ENCODE data around the gene FGF13.

Gene FGF13

DNA sequence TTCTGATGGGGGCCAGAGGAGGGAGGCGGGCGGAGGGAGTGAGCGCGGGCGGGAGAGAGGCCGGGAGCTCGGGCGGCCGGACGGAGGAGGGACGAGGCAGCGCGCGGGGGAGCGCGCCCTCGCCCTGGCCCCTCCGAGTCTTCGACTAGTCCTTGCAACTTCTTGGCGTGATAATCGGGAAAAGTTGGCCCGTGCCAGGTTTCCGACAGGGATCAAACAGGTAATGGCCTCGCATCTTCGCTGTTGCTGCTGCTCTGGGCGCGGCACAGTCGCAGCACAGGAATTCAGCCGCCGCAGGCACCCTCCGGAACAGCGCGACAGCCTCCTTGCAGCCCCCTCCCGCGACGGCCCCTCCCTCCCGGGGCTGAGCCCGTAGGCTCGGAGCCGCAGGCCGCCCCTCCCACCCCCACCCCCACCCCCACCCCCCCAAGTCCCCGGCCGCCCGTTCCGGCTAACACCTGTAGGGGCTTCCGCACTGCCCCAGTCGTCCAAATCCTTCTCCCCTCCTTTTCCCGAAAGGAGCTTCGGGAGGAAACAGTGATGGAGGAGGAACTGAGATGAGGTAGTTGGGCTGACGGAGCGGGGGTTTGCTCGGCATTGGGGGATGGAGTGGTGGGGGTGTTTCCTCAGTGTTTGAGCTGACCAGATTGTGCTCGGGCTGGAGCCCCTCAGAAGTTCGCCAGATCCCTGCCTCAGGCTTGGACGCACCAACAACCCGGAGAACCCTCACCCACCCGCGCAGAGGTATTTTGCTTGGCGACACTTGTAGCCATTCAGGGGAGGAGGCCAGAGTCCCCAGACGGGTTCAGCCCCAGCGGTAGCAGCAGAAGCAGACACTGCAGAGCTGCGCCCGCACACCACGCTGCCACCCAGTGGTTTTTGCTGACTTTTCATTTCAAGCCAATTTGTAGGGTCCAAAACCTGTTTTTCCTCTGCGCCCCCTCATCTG is at the start of gene FGF13:
FGF13 (minus strand) TSS at position 319 of the 949 bp plus-strand sequence. CDS start 714 bp downstream, outside the sequence.
- DNase-seq (ENCODE audit: low spot score): no peak

DNA sequence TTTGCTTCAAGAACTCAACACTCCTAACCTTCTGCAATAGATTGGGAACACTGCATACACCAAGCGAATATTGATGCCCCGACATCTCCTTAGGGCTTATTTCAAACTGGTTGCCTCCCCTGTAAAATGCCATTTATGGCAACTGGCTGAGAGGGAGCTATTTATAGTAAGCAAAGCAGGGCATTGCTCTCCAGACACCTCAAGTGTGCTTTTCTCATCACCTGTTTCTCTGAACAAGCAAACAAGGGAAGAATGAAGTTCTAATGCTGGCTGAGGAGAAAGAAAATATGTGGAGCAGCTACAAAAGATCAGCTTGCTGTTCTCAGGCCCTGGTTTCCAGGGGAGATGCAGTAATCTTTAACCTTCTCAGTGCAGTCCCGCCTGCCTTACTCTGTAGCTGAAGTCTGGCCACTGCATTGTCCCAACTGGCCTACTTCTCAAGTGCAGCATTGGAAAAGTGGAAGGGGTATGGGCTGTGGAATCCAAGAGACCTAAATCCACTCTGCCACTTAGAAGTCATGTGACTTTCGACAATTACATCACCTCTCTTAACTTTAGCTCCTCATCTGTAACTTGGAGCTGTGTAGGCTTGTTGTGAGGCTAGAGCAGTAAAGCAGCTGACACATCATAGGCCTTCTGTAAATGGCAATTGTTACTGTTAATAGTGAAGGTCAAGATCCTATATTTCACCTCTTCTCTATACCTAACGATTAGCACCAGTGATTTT is 47.9 kb upstream of the FGF13 start:
- no peak for DNase-seq (ENCODE audit: low spot score)

- DNase-seq (ENCODE audit: low spot score): no peak
Measured at GRCh38 chrX:138756234-138756633, 44.7 kb upstream of the FGF13 start.

DNA sequence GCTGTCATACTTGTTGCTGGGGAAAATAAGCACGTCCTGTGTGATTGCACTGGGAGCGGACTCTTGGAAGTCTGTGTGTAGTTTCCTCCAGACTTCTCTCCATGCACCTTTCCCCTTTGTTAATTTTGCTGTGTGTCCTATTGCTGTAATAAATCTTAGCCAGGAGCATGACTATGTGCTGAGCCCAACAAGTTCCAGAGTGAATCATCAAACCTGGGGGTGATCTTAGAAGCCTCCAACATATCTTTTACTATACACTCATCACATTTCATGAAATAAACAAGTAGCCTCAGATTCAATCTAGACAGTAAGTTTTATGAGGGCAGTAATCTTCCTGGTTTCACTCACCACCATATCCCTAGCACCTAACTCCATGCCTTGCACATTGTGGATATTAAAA is 43.3 kb upstream of the FGF13 start:
- DNase-seq (ENCODE audit: low spot score): no peak

GRCh38 chrX:138748480-138748879 is 37.0 kb upstream of the FGF13 start:
- no peak for DNase-seq (ENCODE audit: low spot score)

DNA sequence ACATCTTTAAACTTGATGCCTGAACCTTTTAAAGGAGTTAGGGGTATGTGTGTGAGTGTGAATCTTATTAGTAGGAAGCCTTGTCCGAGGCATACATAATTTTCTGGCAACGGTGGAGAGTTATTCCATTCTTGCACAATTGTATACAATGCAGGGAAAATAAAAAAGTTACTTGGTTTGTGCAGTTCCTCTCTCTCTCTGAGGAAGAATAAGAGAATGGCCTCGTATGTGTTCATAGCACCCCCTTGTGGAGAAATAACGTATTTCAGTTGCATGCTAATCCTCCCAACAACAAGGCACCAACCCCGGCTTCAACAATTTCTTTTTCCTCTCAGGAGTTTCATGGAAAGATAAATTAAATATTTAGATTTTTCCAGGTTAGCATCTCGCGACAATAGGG is 33.7 kb upstream of the FGF13 start:
- DNase-seq (ENCODE audit: low spot score): peak; percentile 3

DNA sequence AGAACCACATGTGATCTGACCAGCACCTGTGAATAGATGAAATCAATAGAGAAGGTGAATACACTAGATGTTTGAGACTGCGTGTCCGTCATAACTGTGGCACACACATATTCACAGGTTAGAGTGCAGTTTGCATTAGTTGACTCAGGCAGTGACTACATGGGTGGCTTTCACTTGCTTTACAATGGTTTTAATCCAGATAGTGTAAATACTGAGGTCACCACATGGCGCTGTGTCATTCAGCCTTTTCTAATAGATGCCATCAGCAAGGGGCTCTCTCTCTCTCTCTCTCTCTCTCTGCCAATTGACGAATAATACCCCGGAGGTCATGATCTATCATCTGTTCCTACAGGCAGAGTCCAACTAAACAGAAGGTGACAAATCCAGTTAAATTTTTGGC is 30.7 kb upstream of the FGF13 start:
- no peak for DNase-seq (ENCODE audit: low spot score)

DNA sequence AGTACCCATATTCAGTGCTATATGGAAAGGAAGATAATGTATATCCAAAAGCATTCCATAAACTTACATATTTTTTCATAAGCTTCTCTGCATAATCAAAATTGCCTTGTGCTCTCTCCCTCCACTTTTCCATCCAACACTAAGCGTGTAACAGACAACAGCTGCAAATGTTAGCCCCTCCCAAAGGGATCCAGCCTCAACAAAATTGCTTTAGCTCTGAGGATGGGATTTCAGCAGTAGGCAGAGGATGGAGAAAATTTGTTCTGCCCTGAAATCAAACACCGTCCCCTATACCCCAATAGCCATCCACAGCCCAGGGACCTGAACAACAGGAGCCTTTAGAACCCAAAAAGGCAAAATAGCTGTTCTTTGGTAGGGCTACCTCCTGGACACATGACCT is 28.8 kb upstream of the FGF13 start:
- DNase-seq (ENCODE audit: low spot score): no peak

DNA sequence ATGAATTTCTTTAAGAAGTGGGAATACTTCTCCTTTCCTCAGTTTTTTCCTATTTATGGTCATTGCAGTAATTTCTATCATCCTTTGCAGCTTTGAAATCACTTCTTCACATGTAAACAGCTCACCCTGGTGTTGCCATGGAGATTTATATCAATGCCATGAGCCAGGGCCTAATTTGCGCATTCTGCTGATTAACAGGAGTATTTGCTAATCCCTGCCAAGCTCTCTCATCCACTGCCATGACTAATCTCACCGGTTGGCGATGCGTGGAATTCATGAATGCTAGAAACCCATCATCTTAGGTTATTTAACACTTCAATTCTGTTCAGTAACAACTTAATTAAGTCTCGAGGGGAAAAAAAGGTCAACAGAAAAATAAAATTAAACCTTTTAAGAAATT is 11.8 kb upstream of the FGF13 start:
- no peak for DNase-seq (ENCODE audit: low spot score)

- no peak for DNase-seq (ENCODE audit: low spot score)
Measured at GRCh38 chrX:138719396-138719795, 7.9 kb upstream of the FGF13 start.

GRCh38 chrX:138718941-138719340 is 7.4 kb upstream of the FGF13 start:
- no peak for DNase-seq (ENCODE audit: low spot score)

DNA sequence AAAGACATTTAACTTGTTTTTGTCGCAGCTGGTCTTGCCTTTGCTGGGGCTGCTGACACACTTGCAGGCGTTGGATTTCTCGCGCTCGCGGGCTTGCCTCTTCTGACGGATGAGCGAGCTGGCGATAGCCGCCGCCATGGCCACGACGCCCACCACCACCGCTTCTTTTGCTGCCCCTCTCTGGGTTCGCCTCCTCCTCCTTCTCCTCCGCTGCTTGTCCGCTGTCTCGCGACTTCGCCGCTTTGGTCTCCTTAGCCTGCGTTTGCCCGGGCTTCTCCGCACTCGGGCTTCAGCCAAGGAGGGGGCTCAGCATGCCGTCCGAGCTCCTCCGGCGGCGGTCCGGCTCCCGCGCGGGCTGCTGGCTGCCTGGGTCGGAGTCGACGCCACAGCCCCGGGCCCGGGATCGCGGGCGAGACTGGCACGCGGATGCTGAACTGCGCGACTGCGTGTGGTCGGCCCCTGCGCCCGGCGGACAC is 613 bp downstream of the FGF13 start:
- DNase-seq (ENCODE audit: low spot score): no peak

DNA sequence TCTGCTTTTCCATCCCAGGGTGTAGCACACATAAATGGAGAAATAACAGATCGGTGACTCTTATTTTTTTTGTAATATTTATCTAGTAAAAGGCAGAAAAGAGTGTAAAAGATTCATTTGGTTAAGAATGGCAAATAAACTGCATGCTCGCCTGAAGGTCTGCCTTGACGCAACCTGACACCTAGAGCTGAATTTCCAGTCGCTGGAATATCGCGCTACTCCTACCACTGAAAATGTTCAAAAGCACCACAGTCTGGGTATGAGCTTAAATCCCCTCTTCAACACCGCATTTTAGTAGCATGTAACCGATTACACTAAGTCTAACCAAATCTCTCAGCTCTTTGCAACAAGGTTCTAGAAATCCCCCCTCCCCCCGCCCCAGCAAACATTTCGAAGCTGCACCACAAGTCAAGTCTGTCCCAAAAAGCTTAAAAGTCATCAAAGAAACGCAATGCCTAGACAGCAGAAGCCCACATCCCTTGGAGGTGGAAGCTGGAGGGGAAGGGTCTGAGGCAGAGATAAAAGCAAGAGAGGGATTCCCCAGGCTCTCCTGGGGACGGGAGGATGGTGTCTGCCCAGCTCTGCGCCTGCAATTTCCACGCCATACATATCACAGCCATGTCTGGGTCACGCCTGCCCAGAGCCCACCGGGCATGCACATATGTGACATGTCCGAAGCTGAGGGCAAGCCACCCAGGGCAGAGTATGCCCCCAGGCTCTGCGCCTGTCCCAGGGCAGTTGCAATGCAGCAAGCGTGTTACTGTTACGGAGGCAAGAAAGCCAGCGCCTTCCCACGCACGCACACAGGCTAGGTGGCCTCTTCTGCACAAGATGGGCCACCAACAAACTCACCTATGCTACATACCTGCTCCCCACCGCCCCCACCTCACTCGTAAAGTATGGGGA is 1.4 kb downstream of the FGF13 start:
- no peak for DNase-seq (ENCODE audit: low spot score)

GRCh38 chrX:138708268-138708667 is 3.2 kb downstream of the FGF13 start:
- DNase-seq (ENCODE audit: low spot score): no peak

DNA sequence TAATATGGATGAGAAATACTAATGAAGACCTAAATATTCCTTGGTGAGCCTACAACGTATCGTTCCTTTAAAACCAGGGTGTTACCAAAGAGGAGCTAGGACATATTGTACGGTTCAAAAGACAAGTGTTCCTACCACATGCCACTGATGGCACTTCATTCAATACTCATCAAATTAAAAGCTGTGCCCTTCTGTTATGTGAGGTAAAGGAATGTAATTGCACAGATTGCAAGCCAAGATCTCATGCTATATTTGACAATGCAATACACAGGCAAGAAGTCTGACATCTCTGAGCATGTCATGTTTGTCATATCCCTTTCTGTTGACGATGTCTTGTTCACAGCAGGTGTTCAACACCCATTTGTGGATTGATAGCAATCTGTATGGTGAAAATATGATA is 6.9 kb downstream of the FGF13 start:
- no peak for DNase-seq (ENCODE audit: low spot score)

DNA sequence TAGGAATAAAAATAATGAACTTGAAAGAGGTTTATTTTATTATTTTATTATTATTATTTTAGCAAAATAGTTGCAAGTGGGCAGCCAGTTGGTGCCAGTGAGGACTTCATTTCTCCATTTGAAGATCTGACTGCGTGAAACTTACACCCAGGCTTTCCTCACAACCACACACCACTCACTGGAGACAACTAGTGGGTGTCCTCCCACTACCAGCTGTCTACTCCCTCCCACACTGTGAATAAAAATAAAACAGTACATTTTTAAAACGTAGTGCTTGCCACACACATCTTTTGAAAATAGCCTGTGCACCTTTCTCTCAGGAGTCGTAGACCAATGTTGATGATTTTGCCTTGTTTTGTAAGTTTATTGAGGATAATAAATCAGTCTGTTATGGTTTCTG is 7.4 kb downstream of the FGF13 start:
- no peak for DNase-seq (ENCODE audit: low spot score)

- DNase-seq (ENCODE audit: low spot score): no peak
Measured at GRCh38 chrX:138692591-138692990, 18.9 kb downstream of the FGF13 start.

- no peak for DNase-seq (ENCODE audit: low spot score)
Measured at GRCh38 chrX:138691186-138691585, 20.3 kb downstream of the FGF13 start.

DNA sequence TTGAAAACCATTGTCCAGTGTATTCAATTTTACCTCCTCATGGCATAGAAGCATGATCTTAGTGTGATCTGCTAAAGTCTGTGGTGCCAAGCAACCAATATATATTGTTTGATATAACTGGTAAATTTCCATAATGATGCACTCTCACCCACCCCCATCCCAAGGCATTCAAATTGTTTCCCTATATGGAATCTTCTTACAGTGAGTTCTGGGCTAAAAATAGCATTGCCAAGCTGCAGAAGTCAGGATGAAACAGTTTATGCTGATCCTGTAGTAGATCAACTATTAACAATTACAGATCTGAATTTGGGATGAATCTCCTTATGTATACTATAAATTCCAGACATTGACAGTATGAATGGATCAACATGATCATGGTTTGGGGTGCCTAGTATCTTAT is 20.9 kb downstream of the FGF13 start:
- no peak for DNase-seq (ENCODE audit: low spot score)

GRCh38 chrX:138683600-138683999 is 27.9 kb downstream of the FGF13 start:
- DNase-seq (ENCODE audit: low spot score): no peak

DNA sequence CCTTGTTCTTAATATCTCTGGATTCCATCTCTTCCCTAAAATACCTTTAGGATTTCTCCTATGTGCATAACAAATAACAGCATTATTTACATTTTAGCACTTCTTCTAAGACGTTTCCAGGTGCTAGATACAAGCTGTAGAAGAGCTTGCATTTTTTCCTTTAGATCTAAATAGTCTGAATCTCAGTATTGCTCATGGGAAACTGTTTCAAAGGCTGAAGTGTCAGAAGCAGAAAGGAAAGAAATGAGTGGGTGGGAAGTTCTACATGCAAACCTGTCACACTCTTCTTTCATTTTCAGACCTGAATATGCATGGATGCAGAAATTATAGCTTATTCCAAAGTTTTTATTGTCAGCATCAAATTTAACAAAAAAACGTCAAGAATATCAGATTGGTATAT is 41.8 kb downstream of the FGF13 start:
- DNase-seq (ENCODE audit: low spot score): no peak

- no peak for DNase-seq (ENCODE audit: low spot score)
Measured at GRCh38 chrX:138664466-138664865, 47.1 kb downstream of the FGF13 start.
